Activated B cell treated with CpG ODN at 0.5 μM for 24 hours (primary cell): Measurements from ENCODE around the gene RXFP3. TPM values are rescaled to one million over a fixed set of nuclear protein-coding genes. Genes with fewer than 3 reads are reported as not detected.
"Not testable (repeated sequence)": the region's sequence is repeated elsewhere in the genome, so short reads cannot be mapped to it uniquely, and the experiment has no call there.

ENCODE experiments used
- ATAC-seq: fragments of 200-7000 bp; cut with Tn5 transposase; one replicate; pipeline ENCODE4 v1.10.0; 2021; ENCODE audit warnings: low read depth, mild to moderate bottlenecking, moderate library complexity
- CTCF ChIA-PET: fragments of 350-600 bp; sonication (Branson Sonifier 250); formaldehyde crosslinking; loops from one replicate; lab custom pipeline; 2021; ENCODE audit warnings: antibody characterized with exemption; lab: Charles Lee
- POLR2A ChIA-PET: fragments of 350-600 bp; sonication (Branson Sonifier 250); formaldehyde crosslinking; loops from one replicate; lab custom pipeline; 2021; ENCODE audit warnings: antibody characterized with exemption; lab: Charles Lee
- DNase-seq: peaks from one replicate; pipeline ENCODE4 v3.0.0; 2022
- H3K27ac Mint-ChIP-seq: one replicate; pipeline ENCODE4 v1.8.0; 2020; ENCODE audit warnings: mixed read lengths
- H3K27me3 Mint-ChIP-seq: one replicate; pipeline ENCODE4 v1.8.0; 2021; ENCODE audit warnings: mixed read lengths
- H3K36me3 Mint-ChIP-seq: one replicate; pipeline ENCODE4 v1.8.0; 2021; ENCODE audit warnings: low read depth, mixed read lengths
- H3K4me1 Mint-ChIP-seq: one replicate; pipeline ENCODE4 v1.8.0; 2021; ENCODE audit warnings: mixed read lengths
- H3K4me3 Mint-ChIP-seq: one replicate; pipeline ENCODE4 v1.8.0; 2020; ENCODE audit warnings: mild to moderate bottlenecking, mixed read lengths
- H3K9me3 Mint-ChIP-seq: one replicate; pipeline ENCODE4 v1.8.0; 2020; ENCODE audit warnings: mixed read lengths
- intact Hi-C: fragments of 100-400 bp; cut with micrococcal nuclease; formaldehyde crosslinking; loops from one replicate; pipeline ENCODE4 v1.15.1; 2024
- total RNA-seq: library from RNA; stranded (reverse); gene quantifications from 2 replicates; pipeline ENCODE4 v1.2.3, GENCODE V29; 2022
- TF ChIP-seq, protein P1 (sequence below): fragments of 200-600 bp; IDR thresholded peaks from one replicate; pipeline ENCODE4 v1.8.0; 2022; ENCODE audit warnings: antibody characterized with exemption, mild to moderate bottlenecking

RXFP3 gene
- total RNA-seq, 1 donor from 2014 or later = not detected

DNA sequence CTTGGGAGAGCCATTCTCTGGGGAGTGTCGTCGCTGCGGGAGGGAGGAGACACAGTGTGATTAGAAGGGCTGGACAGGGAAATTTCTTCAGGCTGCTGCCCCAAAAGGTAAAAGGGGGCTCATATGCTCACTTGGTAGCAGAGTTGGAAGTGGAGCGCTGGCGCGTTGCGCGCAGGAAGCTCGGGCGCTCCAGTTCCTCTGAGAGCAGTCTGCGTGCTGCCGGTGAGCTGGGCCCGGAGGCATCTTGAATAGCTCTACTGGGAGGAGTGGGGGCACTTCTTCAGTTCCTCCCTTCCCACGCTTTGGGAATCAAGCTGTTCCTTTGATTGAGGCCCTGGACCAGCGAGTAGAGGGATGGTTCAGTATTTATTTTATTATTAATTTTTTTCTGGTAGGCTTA is 2.7 kb downstream of the RXFP3 start:
- Mint-ChIP-seq H3K9me3 (no peaks in the 10 kb centered on the region), H3K36me3 (no peaks in the 10 kb centered on the region), H3K27ac (no peak overlapping the region), H3K4me3 (no peak overlapping the region), H3K27me3 (peaks cover 50% of the 10 kb centered on the region), H3K4me1 (peaks cover 8% of the 10 kb centered on the region)
- POLR2A ChIA-PET = no interaction called here
- TF ChIP-seq, protein P1, sequence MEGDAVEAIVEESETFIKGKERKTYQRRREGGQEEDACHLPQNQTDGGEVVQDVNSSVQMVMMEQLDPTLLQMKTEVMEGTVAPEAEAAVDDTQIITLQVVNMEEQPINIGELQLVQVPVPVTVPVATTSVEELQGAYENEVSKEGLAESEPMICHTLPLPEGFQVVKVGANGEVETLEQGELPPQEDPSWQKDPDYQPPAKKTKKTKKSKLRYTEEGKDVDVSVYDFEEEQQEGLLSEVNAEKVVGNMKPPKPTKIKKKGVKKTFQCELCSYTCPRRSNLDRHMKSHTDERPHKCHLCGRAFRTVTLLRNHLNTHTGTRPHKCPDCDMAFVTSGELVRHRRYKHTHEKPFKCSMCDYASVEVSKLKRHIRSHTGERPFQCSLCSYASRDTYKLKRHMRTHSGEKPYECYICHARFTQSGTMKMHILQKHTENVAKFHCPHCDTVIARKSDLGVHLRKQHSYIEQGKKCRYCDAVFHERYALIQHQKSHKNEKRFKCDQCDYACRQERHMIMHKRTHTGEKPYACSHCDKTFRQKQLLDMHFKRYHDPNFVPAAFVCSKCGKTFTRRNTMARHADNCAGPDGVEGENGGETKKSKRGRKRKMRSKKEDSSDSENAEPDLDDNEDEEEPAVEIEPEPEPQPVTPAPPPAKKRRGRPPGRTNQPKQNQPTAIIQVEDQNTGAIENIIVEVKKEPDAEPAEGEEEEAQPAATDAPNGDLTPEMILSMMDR = no peak
- intact Hi-C loops = no loop called here
- DNase-seq = no peak
- no peak for ATAC-seq
- CTCF ChIA-PET = interaction anchor here (1.1 kb wide), 1 partner anchor 350 kb away, joined by 3 read pairs; no protein-coding TSS in a partner anchor

- Mint-ChIP-seq H3K27ac (no peak overlapping the region), H3K36me3 (no peaks in the 10 kb centered on the region), H3K4me1 (peaks cover under 1% of the 10 kb centered on the region), H3K27me3 (peaks cover 50% of the 10 kb centered on the region), H3K9me3 (no peaks in the 10 kb centered on the region), H3K4me3 (no peak overlapping the region)
- DNase-seq (no peak), ATAC-seq (no peak)
- ChIA-PET CTCF (interaction anchor here (1.1 kb wide), 1 partner anchor 351 kb away, joined by 3 read pairs; no protein-coding TSS in a partner anchor), POLR2A (no interaction called here)
- TF ChIP-seq, protein P1 = no peak
- intact Hi-C loops = no loop called here
Measured at GRCh38 chr5:33939556-33940262, 3.5 kb downstream of the RXFP3 start.

DNA sequence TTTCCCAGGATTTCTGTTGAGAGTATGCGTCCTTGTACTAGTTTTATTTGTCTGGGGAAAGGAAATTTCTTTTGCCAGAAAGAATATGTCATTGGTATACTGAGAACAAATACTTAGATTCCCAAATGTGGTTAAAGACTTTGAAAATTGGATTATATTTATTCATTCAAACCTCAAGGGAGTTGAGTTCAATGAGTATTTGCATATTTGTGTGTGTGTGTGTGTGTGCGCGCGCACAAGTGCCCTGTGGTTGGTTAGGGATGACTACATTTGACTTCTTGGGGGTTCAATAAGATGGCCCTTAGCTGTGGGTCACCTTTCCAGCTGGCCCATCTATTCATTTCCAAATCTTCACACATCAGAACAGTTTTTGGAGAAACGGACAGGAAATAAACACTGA is 4.9 kb downstream of the RXFP3 start:
- Mint-ChIP-seq H3K36me3 (no peaks in the 10 kb centered on the region), H3K27me3 (peaks cover 50% of the 10 kb centered on the region), H3K4me1 (no peaks in the 10 kb centered on the region), H3K9me3 (no peaks in the 10 kb centered on the region), H3K4me3 (no peak overlapping the region), H3K27ac (no peak overlapping the region)
- CTCF ChIA-PET = no interaction called here
- TF ChIP-seq, protein P1 = no peak
- POLR2A ChIA-PET = no interaction called here
- intact Hi-C loops = no loop called here
- ATAC-seq (no peak), DNase-seq (no peak)

- H3K36me3 Mint-ChIP-seq = no peaks in the 10 kb centered on the region
- ATAC-seq = no peak
- H3K27me3 Mint-ChIP-seq = peaks cover 35% of the 10 kb centered on the region
Measured at GRCh38 chr5:33944543-33945132, 8.5 kb downstream of the RXFP3 start.

GRCh38 chr5:33952175-33952574 is 16.0 kb downstream of the RXFP3 start:
- intact Hi-C loops, ATAC-seq, H3K36me3 Mint-ChIP-seq, H3K27ac Mint-ChIP-seq, H3K4me1 Mint-ChIP-seq, H3K9me3 Mint-ChIP-seq, CTCF ChIA-PET, H3K4me3 Mint-ChIP-seq, DNase-seq: not testable (repeated sequence)
- POLR2A ChIA-PET = interaction anchor here (0.7 kb wide), 1 partner anchor 1708 kb away, joined by 3 read pairs; no protein-coding TSS in a partner anchor
- H3K27me3 Mint-ChIP-seq = peaks cover 12% of the 10 kb centered on the region

More at GRCh38 chr5:33944543-33945132, 8.5 kb downstream of the RXFP3 start:
- Mint-ChIP-seq H3K9me3 (peaks cover 2% of the 10 kb centered on the region), H3K27ac (no peak overlapping the region), H3K4me3 (no peak overlapping the region), H3K4me1 (no peaks in the 10 kb centered on the region)
- ChIA-PET CTCF (interaction anchor here (1.9 kb wide), 1 partner anchor 10 kb away, joined by 4 read pairs; no protein-coding TSS in a partner anchor), POLR2A (no interaction called here)
- no peak for DNase-seq
- TF ChIP-seq, protein P1 = no peak
- intact Hi-C loops = no loop called here
